Activated naive CD8-positive, alpha-beta T cell treated with anti-CD3 and anti-CD28 coated beads, Interleukin-2, amount 10 ng/mL, durations not matched to agents 7 days and 5 days (primary cell): ENCODE results near the gene STX17. TPM values are rescaled to one million over a fixed set of nuclear protein-coding genes. Genes with fewer than 3 reads are reported as not detected.
"Not testable (repeated sequence)": the region's sequence is repeated elsewhere in the genome, so short reads cannot be mapped to it uniquely, and the experiment has no call there.

ENCODE experiments used
- ATAC-seq: fragments of 150-1000 bp; cut with Tn5 transposase; one replicate; pipeline ENCODE4 v1.10.0; 2021; ENCODE audit warnings: low read depth, moderate library complexity
- POLR2A ChIA-PET: fragments of 350-600 bp; sonication (Branson Sonifier 250); formaldehyde crosslinking; loops from one replicate; lab custom pipeline; 2021; ENCODE audit warnings: antibody characterized with exemption; lab: Charles Lee
- DNase-seq: peaks from one replicate; pipeline ENCODE4 v3.0.0; 2021
- H3K27ac Mint-ChIP-seq: one replicate; pipeline ENCODE4 v1.8.0; 2022; ENCODE audit warnings: mild to moderate bottlenecking, mixed read lengths
- H3K27me3 Mint-ChIP-seq: one replicate; pipeline ENCODE4 v1.8.0; 2022; ENCODE audit warnings: mild to moderate bottlenecking, moderate library complexity, mixed read lengths
- H3K36me3 Mint-ChIP-seq: one replicate; pipeline ENCODE4 v1.8.0; 2021; ENCODE audit warnings: mild to moderate bottlenecking, mixed read lengths
- H3K4me1 Mint-ChIP-seq: one replicate; pipeline ENCODE4 v1.8.0; 2021; ENCODE audit warnings: mixed read lengths
- H3K4me3 Mint-ChIP-seq: one replicate; pipeline ENCODE4 v1.8.0; 2022; ENCODE audit warnings: mild to moderate bottlenecking, moderate library complexity, mixed read lengths
- H3K9me3 Mint-ChIP-seq: one replicate; pipeline ENCODE4 v1.8.0; 2021; ENCODE audit warnings: mixed read lengths
- total RNA-seq, 2 experiments: library from RNA; stranded (reverse); gene quantifications; one replicate each; pipeline ENCODE4 v1.2.3, GENCODE V29; 2021

STX17 gene
- total RNA-seq, 2 experiments from 2014 or later, result 46.0 to 47.1 TPM

GRCh38 chr9:99962680-99963261 is 56.3 kb downstream of the STX17 start:
- peaks cover 36% of the 10 kb centered on the region for H3K36me3 Mint-ChIP-seq
- ATAC-seq (no peak), DNase-seq (no peak)
- H3K27me3 Mint-ChIP-seq, result no peaks in the 10 kb centered on the region
- POLR2A ChIA-PET, result no interaction called here
- no peak overlapping the region for H3K4me3 Mint-ChIP-seq
- peaks cover 1% of the 10 kb centered on the region for H3K4me1 Mint-ChIP-seq
- H3K9me3 Mint-ChIP-seq, result no peaks in the 10 kb centered on the region
- H3K27ac Mint-ChIP-seq, result no peak overlapping the region

- H3K4me1 Mint-ChIP-seq, result no peaks in the 10 kb centered on the region
- DNase-seq (no peak), ATAC-seq (no peak)
- H3K36me3 Mint-ChIP-seq, result peaks cover 39% of the 10 kb centered on the region
- H3K27ac Mint-ChIP-seq, result no peak overlapping the region
- H3K4me3 Mint-ChIP-seq, result no peak overlapping the region
- no peaks in the 10 kb centered on the region for H3K27me3 Mint-ChIP-seq
- POLR2A ChIA-PET, result no interaction called here
- no peaks in the 10 kb centered on the region for H3K9me3 Mint-ChIP-seq
These were observed 57.9 kb downstream of the STX17 start for GRCh38 chr9:99964336-99964735.

GRCh38 chr9:99966001-99966400 is 59.5 kb downstream of the STX17 start:
- no peaks in the 10 kb centered on the region for H3K4me1 Mint-ChIP-seq
- H3K36me3 Mint-ChIP-seq, result peaks cover 37% of the 10 kb centered on the region
- ATAC-seq, result no peak
- no peaks in the 10 kb centered on the region for H3K27me3 Mint-ChIP-seq
- no peak overlapping the region for H3K4me3 Mint-ChIP-seq
- no peaks in the 10 kb centered on the region for H3K9me3 Mint-ChIP-seq
- no peak overlapping the region for H3K27ac Mint-ChIP-seq
- no peak for DNase-seq
- POLR2A ChIA-PET, result no interaction called here

GRCh38 chr9:99966716-99967115 is 60.3 kb downstream of the STX17 start:
- Mint-ChIP-seq H3K4me3 (no peak overlapping the region), H3K27me3 (no peaks in the 10 kb centered on the region), H3K36me3 (peaks cover 32% of the 10 kb centered on the region), H3K4me1 (no peaks in the 10 kb centered on the region), H3K27ac (no peak overlapping the region), H3K9me3 (no peaks in the 10 kb centered on the region)
- POLR2A ChIA-PET, result no interaction called here
- ATAC-seq (no peak), DNase-seq (no peak)

GRCh38 chr9:99967457-99967856 is 61.0 kb downstream of the STX17 start:
- POLR2A ChIA-PET, result no interaction called here
- H3K4me3 Mint-ChIP-seq, result no peak overlapping the region
- no peaks in the 10 kb centered on the region for H3K4me1 Mint-ChIP-seq
- ATAC-seq (no peak), DNase-seq (no peak)
- peaks cover 32% of the 10 kb centered on the region for H3K36me3 Mint-ChIP-seq
- H3K9me3 Mint-ChIP-seq, result no peaks in the 10 kb centered on the region
- H3K27ac Mint-ChIP-seq, result no peak overlapping the region
- no peaks in the 10 kb centered on the region for H3K27me3 Mint-ChIP-seq

GRCh38 chr9:99970481-99970880 is 64.0 kb downstream of the STX17 start:
- POLR2A ChIA-PET, result no interaction called here
- no peak overlapping the region for H3K4me3 Mint-ChIP-seq
- H3K9me3 Mint-ChIP-seq, result no peaks in the 10 kb centered on the region
- no peak for ATAC-seq
- peaks cover 29% of the 10 kb centered on the region for H3K36me3 Mint-ChIP-seq
- no peak overlapping the region for H3K27ac Mint-ChIP-seq
- H3K4me1 Mint-ChIP-seq, result no peaks in the 10 kb centered on the region
- no peak for DNase-seq
- no peaks in the 10 kb centered on the region for H3K27me3 Mint-ChIP-seq

- H3K27me3 Mint-ChIP-seq, result no peaks in the 10 kb centered on the region
- H3K9me3 Mint-ChIP-seq, result no peaks in the 10 kb centered on the region
- ATAC-seq (no peak), DNase-seq (no peak)
- peaks cover 29% of the 10 kb centered on the region for H3K36me3 Mint-ChIP-seq
- POLR2A ChIA-PET, result no interaction called here
- H3K27ac Mint-ChIP-seq, result no peak overlapping the region
- no peaks in the 10 kb centered on the region for H3K4me1 Mint-ChIP-seq
- no peak overlapping the region for H3K4me3 Mint-ChIP-seq
These were observed 65.0 kb downstream of the STX17 start for GRCh38 chr9:99971410-99971809.

GRCh38 chr9:99973455-99973854 is 67.0 kb downstream of the STX17 start:
- no peak for ATAC-seq
- no peaks in the 10 kb centered on the region for H3K27me3 Mint-ChIP-seq

GRCh38 chr9:99977033-99977792 is 70.8 kb downstream of the STX17 start:
- no peaks in the 10 kb centered on the region for H3K9me3 Mint-ChIP-seq
- H3K36me3 Mint-ChIP-seq, result peaks cover 2% of the 10 kb centered on the region
- no peaks in the 10 kb centered on the region for H3K27me3 Mint-ChIP-seq
- DNase-seq (no peak), ATAC-seq (no peak)
- no peaks in the 10 kb centered on the region for H3K4me1 Mint-ChIP-seq
- no peak overlapping the region for H3K27ac Mint-ChIP-seq
- no peak overlapping the region for H3K4me3 Mint-ChIP-seq
- POLR2A ChIA-PET, result no interaction called here

More at GRCh38 chr9:99973455-99973854, 67.0 kb downstream of the STX17 start:
- Mint-ChIP-seq H3K27ac (no peak overlapping the region), H3K4me3 (no peak overlapping the region), H3K9me3 (no peaks in the 10 kb centered on the region), H3K4me1 (no peaks in the 10 kb centered on the region), H3K36me3 (peaks cover 16% of the 10 kb centered on the region)
- no peak for DNase-seq
- POLR2A ChIA-PET, result no interaction called here

- Mint-ChIP-seq H3K4me1 (no peaks in the 10 kb centered on the region), H3K27me3 (no peaks in the 10 kb centered on the region), H3K4me3 (no peak overlapping the region), H3K27ac (no peak overlapping the region), H3K9me3 (no peaks in the 10 kb centered on the region), H3K36me3 (peaks cover 2% of the 10 kb centered on the region)
- no peak for DNase-seq
- POLR2A ChIA-PET, result no interaction called here
- no peak for ATAC-seq
These were observed 71.8 kb downstream of the STX17 start for GRCh38 chr9:99978221-99978620.

GRCh38 chr9:99980598-99980997 is 74.1 kb downstream of the STX17 start:
- Mint-ChIP-seq H3K27ac (no peak overlapping the region), H3K4me1 (no peaks in the 10 kb centered on the region), H3K9me3 (no peaks in the 10 kb centered on the region), H3K4me3 (no peak overlapping the region), H3K36me3 (peaks cover 2% of the 10 kb centered on the region), H3K27me3 (no peaks in the 10 kb centered on the region)
- POLR2A ChIA-PET, result no interaction called here
- DNase-seq, result no peak
- ATAC-seq, result no peak

- no peaks in the 10 kb centered on the region for H3K4me1 Mint-ChIP-seq
- POLR2A ChIA-PET, result no interaction called here
These were observed 80.2 kb downstream of the STX17 start for GRCh38 chr9:99986642-99987041.

GRCh38 chr9:99990508-99990907 is 84.1 kb downstream of the STX17 start:
- ATAC-seq, H3K27ac Mint-ChIP-seq, DNase-seq, H3K27me3 Mint-ChIP-seq, H3K4me1 Mint-ChIP-seq, POLR2A ChIA-PET, H3K4me3 Mint-ChIP-seq: not testable (repeated sequence)
- Mint-ChIP-seq H3K36me3 (peaks cover 45% of the 10 kb centered on the region), H3K9me3 (peaks cover 20% of the 10 kb centered on the region)

More at GRCh38 chr9:99986642-99987041, 80.2 kb downstream of the STX17 start:
- H3K4me3 Mint-ChIP-seq, result no peak overlapping the region
- no peak for ATAC-seq
- H3K27ac Mint-ChIP-seq, result no peak overlapping the region
- DNase-seq, result no peak
- H3K9me3 Mint-ChIP-seq, result peaks cover 15% of the 10 kb centered on the region
- H3K27me3 Mint-ChIP-seq, result no peaks in the 10 kb centered on the region
- H3K36me3 Mint-ChIP-seq, result peaks cover 31% of the 10 kb centered on the region

GRCh38 chr9:99998266-99998665 is 91.8 kb downstream of the STX17 start:
- H3K27ac Mint-ChIP-seq, result no peak overlapping the region
- no peak for ATAC-seq
- no peak for DNase-seq
- POLR2A ChIA-PET, result interaction anchor here (0.7 kb wide), 1 partner anchor 91 kb away, joined by 3 read pairs; no protein-coding TSS in a partner anchor
- H3K27me3 Mint-ChIP-seq, result no peaks in the 10 kb centered on the region
- H3K36me3 Mint-ChIP-seq, result peaks cover 46% of the 10 kb centered on the region
- H3K9me3 Mint-ChIP-seq, result peaks cover 4% of the 10 kb centered on the region
- H3K4me3 Mint-ChIP-seq, result no peak overlapping the region
- no peaks in the 10 kb centered on the region for H3K4me1 Mint-ChIP-seq
